MM.1S (cell line): ENCODE results near the gene PDE3B.

ENCODE experiments used
- EZH2 ChIP-seq: fragments of 300-600 bp; sonication (generic); optimal IDR thresholded peaks from 2 replicates; pipeline ENCODE3; 2017; ENCODE audit warnings: low read depth, mild to moderate bottlenecking, antibody characterized with exemption, low read length, mixed read lengths
- EZH2phosphoT487 ChIP-seq: fragments of 300-600 bp; sonication (generic); IDR thresholded peaks from 2 replicates; pipeline ENCODE4 v1.6.1; 2018; ENCODE audit warnings: antibody characterized with exemption, low read length
- TF ChIP-seq, protein P1 (sequence below): fragments of 300-600 bp; sonication (generic); IDR thresholded peaks from 2 replicates; pipeline ENCODE4 v1.5.1; 2016; ENCODE audit warnings: antibody characterized with exemption, low read length, mixed read lengths

DNA sequence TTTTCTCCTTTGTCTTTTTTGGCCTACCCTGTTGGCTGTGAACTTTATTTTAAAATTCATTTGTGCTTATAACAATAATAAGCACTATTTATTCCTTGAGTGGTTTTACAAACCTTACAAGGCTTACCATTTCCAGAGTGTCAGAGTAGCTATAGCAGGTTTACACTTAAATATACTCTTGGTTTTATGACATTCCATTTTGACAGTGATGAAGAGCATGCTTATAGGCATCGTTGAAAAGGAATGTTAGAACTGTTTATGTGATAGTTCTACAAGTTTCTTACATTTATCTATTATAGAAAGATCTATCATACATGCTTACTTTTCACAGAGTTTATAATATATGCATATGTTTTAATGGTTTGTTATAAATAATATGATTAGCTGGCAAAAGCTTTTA is 84.1 kb downstream of the PDE3B start:
- TF ChIP-seq, protein P1, sequence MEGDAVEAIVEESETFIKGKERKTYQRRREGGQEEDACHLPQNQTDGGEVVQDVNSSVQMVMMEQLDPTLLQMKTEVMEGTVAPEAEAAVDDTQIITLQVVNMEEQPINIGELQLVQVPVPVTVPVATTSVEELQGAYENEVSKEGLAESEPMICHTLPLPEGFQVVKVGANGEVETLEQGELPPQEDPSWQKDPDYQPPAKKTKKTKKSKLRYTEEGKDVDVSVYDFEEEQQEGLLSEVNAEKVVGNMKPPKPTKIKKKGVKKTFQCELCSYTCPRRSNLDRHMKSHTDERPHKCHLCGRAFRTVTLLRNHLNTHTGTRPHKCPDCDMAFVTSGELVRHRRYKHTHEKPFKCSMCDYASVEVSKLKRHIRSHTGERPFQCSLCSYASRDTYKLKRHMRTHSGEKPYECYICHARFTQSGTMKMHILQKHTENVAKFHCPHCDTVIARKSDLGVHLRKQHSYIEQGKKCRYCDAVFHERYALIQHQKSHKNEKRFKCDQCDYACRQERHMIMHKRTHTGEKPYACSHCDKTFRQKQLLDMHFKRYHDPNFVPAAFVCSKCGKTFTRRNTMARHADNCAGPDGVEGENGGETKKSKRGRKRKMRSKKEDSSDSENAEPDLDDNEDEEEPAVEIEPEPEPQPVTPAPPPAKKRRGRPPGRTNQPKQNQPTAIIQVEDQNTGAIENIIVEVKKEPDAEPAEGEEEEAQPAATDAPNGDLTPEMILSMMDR, result no peak
- TF ChIP-seq EZH2 (no peak), EZH2phosphoT487 (no peak)
